Neural progenitor cell (in vitro differentiated cells): ENCODE data around the gene SEC14L3. TPM values are rescaled to one million over a fixed set of nuclear protein-coding genes. Genes with fewer than 3 reads are reported as not detected.

Source experiments
- DNase-seq: peaks from one replicate; pipeline ENCODE4 v3.0.0-alpha.2; 2016; ENCODE audit warnings: low spot score
- H2AFZ ChIP-seq: fragments of 200-600 bp; sonication (generic); replicated peaks from 2 replicates; pipeline ENCODE4 v1.6.1; 2016; ENCODE audit warnings: antibody characterized with exemption
- H3F3A ChIP-seq: fragments of 200-600 bp; sonication (generic); 2 replicates; pipeline ENCODE4 v1.6.1; 2016; ENCODE audit warnings: antibody characterized with exemption, low read depth
- H3K27ac ChIP-seq: fragments of 200-600 bp; sonication (generic); 2 replicates; pipeline ENCODE4 v1.5.1; 2016; ENCODE audit warnings: mild to moderate bottlenecking
- H3K27me3 ChIP-seq: fragments of 200-600 bp; sonication (generic); 2 replicates; pipeline ENCODE4 v1.6.1; 2016; ENCODE audit warnings: mild to moderate bottlenecking, moderate library complexity
- H3K36me3 ChIP-seq: fragments of 200-600 bp; sonication (generic); 2 replicates; pipeline ENCODE4 v1.5.1; 2016
- H3K4me1 ChIP-seq: fragments of 200-600 bp; sonication (generic); 2 replicates; pipeline ENCODE4 v1.6.1; 2016; ENCODE audit warnings: mixed run types
- H3K4me2 ChIP-seq: fragments of 200-600 bp; sonication (generic); 2 replicates; pipeline ENCODE4 v1.6.1; 2016
- H3K4me3 ChIP-seq: fragments of 200-600 bp; sonication (generic); 2 replicates; pipeline ENCODE4 v1.5.1; 2016
- H3K79me2 ChIP-seq: fragments of 200-600 bp; sonication (generic); 2 replicates; pipeline ENCODE4 v1.6.1; 2016; ENCODE audit warnings: low read depth
- H3K9ac ChIP-seq: fragments of 200-600 bp; sonication (generic); 2 replicates; pipeline ENCODE4 v1.6.1; 2016
- H3K9me3 ChIP-seq: fragments of 200-600 bp; sonication (generic); 2 replicates; pipeline ENCODE4 v1.5.1; 2016; ENCODE audit warnings: low read depth
- H4K20me1 ChIP-seq: fragments of 200-600 bp; sonication (generic); 2 replicates; pipeline ENCODE4 v1.6.1; 2016; ENCODE audit warnings: low read depth
- H3K27ac Mint-ChIP-seq: 3 replicates; pipeline ENCODE4 v1.8.0; 2021; ENCODE audit warnings: mixed read lengths
- H3K27me3 Mint-ChIP-seq: 2 replicates; pipeline ENCODE4 v1.8.0; 2022; ENCODE audit warnings: low read depth, mild to moderate bottlenecking, inconsistent platforms, moderate library complexity, mixed read lengths; ENCODE audit not compliant: insufficient read depth
- H3K36me3 Mint-ChIP-seq: 3 replicates; pipeline ENCODE4 v1.8.0; 2021; ENCODE audit warnings: mixed read lengths
- H3K4me1 Mint-ChIP-seq: 3 replicates; pipeline ENCODE4 v1.8.0; 2021; ENCODE audit warnings: mixed read lengths
- H3K4me3 Mint-ChIP-seq: 3 replicates; pipeline ENCODE4 v1.8.0; 2021; ENCODE audit warnings: mild to moderate bottlenecking, moderate library complexity, mixed read lengths
- H3K9me3 Mint-ChIP-seq: 3 replicates; pipeline ENCODE4 v1.8.0; 2020; ENCODE audit warnings: mixed read lengths
- EZH2 ChIP-seq: fragments of 200-600 bp; sonication (generic); IDR thresholded peaks from 2 replicates; pipeline ENCODE4 v1.6.1; 2017; ENCODE audit warnings: antibody characterized with exemption, mild to moderate bottlenecking, moderate library complexity
- EZH2phosphoT487 ChIP-seq: fragments of 200-600 bp; sonication (generic); IDR thresholded peaks from 2 replicates; pipeline ENCODE4 v1.6.1; 2017; ENCODE audit warnings: antibody characterized with exemption
- total RNA-seq: library from RNA; depleted of rRNA; stranded (reverse); fragments of >200 nt; gene quantifications from 2 replicates; pipeline ENCODE4 v1.2.3, GENCODE V29; 2015; ENCODE audit warnings: low replicate concordance
- TF ChIP-seq, protein P1 (sequence below): fragments of 200-600 bp; sonication (generic); IDR thresholded peaks from 2 replicates; pipeline ENCODE4 v1.5.1; 2017; ENCODE audit warnings: antibody characterized with exemption, mild to moderate bottlenecking

The SEC14L3 gene
- total RNA-seq, 1 donor from 2014 or later = not detected

DNA sequence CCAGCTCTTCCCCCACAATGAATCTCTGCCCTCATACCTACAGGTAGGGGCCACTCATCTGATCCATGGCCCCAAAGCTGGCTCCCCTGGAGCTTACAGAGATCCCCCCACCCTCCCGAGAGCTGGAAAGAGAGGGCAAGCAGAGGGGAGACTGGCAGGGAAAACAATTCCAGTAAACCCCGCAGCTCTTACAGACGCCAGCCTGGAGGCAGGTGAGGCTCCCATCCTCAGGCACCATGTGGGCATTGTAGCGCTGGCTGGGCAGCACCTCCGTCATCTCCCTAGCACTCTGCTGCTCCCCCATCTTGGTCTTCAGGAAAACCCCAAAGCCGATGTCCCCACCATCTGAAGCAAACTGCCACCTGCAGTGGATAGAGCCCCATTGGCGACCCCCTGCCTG, 19.6 kb upstream of the SEC14L3 start:
- H3K9me3 Mint-ChIP-seq = no peaks in the 10 kb centered on the region

GRCh38 chr22:30490399-30490798, 18.6 kb upstream of the SEC14L3 start:
- H3K36me3 ChIP-seq = no peaks in the 10 kb centered on the region
- Mint-ChIP-seq H3K4me1 (no peaks in the 10 kb centered on the region), H3K4me3 (no peak overlapping the region), H3K9me3 (no peaks in the 10 kb centered on the region), H3K36me3 (no peaks in the 10 kb centered on the region), H3K27me3 (peaks cover 13% of the 10 kb centered on the region), H3K27ac (no peak overlapping the region)
- H4K20me1 ChIP-seq = no peaks in the 10 kb centered on the region
- no peaks in the 10 kb centered on the region for H3K79me2 ChIP-seq
- no peak overlapping the region for H2AFZ ChIP-seq
- no peak overlapping the region for H3K27ac ChIP-seq
- no peak overlapping the region for H3K9ac ChIP-seq
- no peak for TF ChIP-seq EZH2phosphoT487
- TF ChIP-seq, protein P1, sequence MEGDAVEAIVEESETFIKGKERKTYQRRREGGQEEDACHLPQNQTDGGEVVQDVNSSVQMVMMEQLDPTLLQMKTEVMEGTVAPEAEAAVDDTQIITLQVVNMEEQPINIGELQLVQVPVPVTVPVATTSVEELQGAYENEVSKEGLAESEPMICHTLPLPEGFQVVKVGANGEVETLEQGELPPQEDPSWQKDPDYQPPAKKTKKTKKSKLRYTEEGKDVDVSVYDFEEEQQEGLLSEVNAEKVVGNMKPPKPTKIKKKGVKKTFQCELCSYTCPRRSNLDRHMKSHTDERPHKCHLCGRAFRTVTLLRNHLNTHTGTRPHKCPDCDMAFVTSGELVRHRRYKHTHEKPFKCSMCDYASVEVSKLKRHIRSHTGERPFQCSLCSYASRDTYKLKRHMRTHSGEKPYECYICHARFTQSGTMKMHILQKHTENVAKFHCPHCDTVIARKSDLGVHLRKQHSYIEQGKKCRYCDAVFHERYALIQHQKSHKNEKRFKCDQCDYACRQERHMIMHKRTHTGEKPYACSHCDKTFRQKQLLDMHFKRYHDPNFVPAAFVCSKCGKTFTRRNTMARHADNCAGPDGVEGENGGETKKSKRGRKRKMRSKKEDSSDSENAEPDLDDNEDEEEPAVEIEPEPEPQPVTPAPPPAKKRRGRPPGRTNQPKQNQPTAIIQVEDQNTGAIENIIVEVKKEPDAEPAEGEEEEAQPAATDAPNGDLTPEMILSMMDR = peak; percentile 38
- H3K4me1 ChIP-seq = no peaks in the 10 kb centered on the region
- no peaks in the 10 kb centered on the region for H3K9me3 ChIP-seq
- H3F3A ChIP-seq = no peaks in the 10 kb centered on the region
- H3K4me2 ChIP-seq = no peak overlapping the region
- peak; percentile 30 for DNase-seq
- no peaks in the 10 kb centered on the region for H3K27me3 ChIP-seq
- no peak overlapping the region for H3K4me3 ChIP-seq

More for the DNA sequence above, 19.6 kb upstream of the SEC14L3 start:
- Histone ChIP-seq H3F3A (no peaks in the 10 kb centered on the region), H3K9me3 (no peaks in the 10 kb centered on the region), H3K4me1 (no peaks in the 10 kb centered on the region), H3K4me3 (no peak overlapping the region), H4K20me1 (no peaks in the 10 kb centered on the region), H3K27ac (no peak overlapping the region), H3K27me3 (no peaks in the 10 kb centered on the region), H2AFZ (no peak overlapping the region), H3K36me3 (no peaks in the 10 kb centered on the region), H3K4me2 (no peak overlapping the region), H3K9ac (no peak overlapping the region), H3K79me2 (no peaks in the 10 kb centered on the region)
- no peak for DNase-seq
- TF ChIP-seq EZH2 (no peak), EZH2phosphoT487 (no peak)
- TF ChIP-seq, protein P1 = no peak
- Mint-ChIP-seq H3K4me1 (no peaks in the 10 kb centered on the region), H3K36me3 (no peaks in the 10 kb centered on the region), H3K27ac (no peak overlapping the region), H3K27me3 (peaks cover 11% of the 10 kb centered on the region), H3K4me3 (no peak overlapping the region)

GRCh38 chr22:30488121-30488520, 16.3 kb upstream of the SEC14L3 start:
- Histone ChIP-seq H3K27me3 (no peaks in the 10 kb centered on the region), H4K20me1 (no peaks in the 10 kb centered on the region), H3K4me1 (no peaks in the 10 kb centered on the region), H3K36me3 (no peaks in the 10 kb centered on the region), H3K79me2 (no peaks in the 10 kb centered on the region), H3K4me3 (no peak overlapping the region), H2AFZ (no peak overlapping the region), H3F3A (no peaks in the 10 kb centered on the region), H3K9me3 (no peaks in the 10 kb centered on the region), H3K27ac (no peak overlapping the region), H3K9ac (no peak overlapping the region), H3K4me2 (no peak overlapping the region)
- H3K27me3 Mint-ChIP-seq = peaks cover 8% of the 10 kb centered on the region
- no peaks in the 10 kb centered on the region for H3K36me3 Mint-ChIP-seq
- no peak overlapping the region for H3K4me3 Mint-ChIP-seq
- peaks cover under 1% of the 10 kb centered on the region for H3K9me3 Mint-ChIP-seq
- TF ChIP-seq EZH2 (no peak), EZH2phosphoT487 (no peak)
- TF ChIP-seq, protein P1 = no peak
- no peaks in the 10 kb centered on the region for H3K4me1 Mint-ChIP-seq
- no peak overlapping the region for H3K27ac Mint-ChIP-seq
- no peak for DNase-seq
